AG10803 (cell line): Measurements from ENCODE around the gene BCAN.

Experiments
- DNase-seq: peaks from one replicate; pipeline ENCODE4 v3.0.0; 2010; ENCODE audit warnings: low read depth
- H3K4me3 ChIP-seq: 2 replicates; pipeline ENCODE4 v1.5.1; 2011; ENCODE audit warnings: mild to moderate bottlenecking, low read length, control low read depth
- CTCF ChIP-seq: conservative IDR thresholded peaks from 2 replicates; pipeline ENCODE4 v1.5.1; 2011; ENCODE audit warnings: mild to moderate bottlenecking, low read length, control low read depth, inconsistent platforms

The BCAN gene

GRCh38 chr1:156691191-156691590 is 49.3 kb downstream of the BCAN start:
- DNase-seq = no peak
- TF ChIP-seq CTCF = no peak
- no peak overlapping the region for H3K4me3 ChIP-seq

GRCh38 chr1:156691665-156692440 is 49.9 kb downstream of the BCAN start:
- peak; percentile 33 for TF ChIP-seq CTCF
- no peak overlapping the region for H3K4me3 ChIP-seq
- DNase-seq = no peak

GRCh38 chr1:156692441-156692924 is 50.6 kb downstream of the BCAN start:
- no peak overlapping the region for H3K4me3 ChIP-seq
- TF ChIP-seq CTCF = no peak

GRCh38 chr1:156692925-156693847 is 51.3 kb downstream of the BCAN start:
- DNase-seq = no peak
- TF ChIP-seq CTCF = no peak
- H3K4me3 ChIP-seq = no peak overlapping the region

More at GRCh38 chr1:156692441-156692924, 50.6 kb downstream of the BCAN start:
- DNase-seq = no peak

GRCh38 chr1:156693848-156694689 is 52.2 kb downstream of the BCAN start:
- H3K4me3 ChIP-seq = no peak overlapping the region
- no peak for DNase-seq
- TF ChIP-seq CTCF = no peak

GRCh38 chr1:156694690-156694962 is 52.7 kb downstream of the BCAN start:
- TF ChIP-seq CTCF = no peak
- no peak overlapping the region for H3K4me3 ChIP-seq
- DNase-seq = no peak
